Pancreas (tissue), 10 donors: ENCODE measurements around the gene TSPAN4. TPM values are rescaled to one million over a fixed set of nuclear protein-coding genes. Genes with fewer than 3 reads are reported as not detected.

Source experiments
- ATAC-seq, 4 donors: fragments of 200-7000 bp; cut with Tn5 transposase; one replicate each; pipeline versions ENCODE4 v1.8.0 to v1.9.1; 2020; ENCODE audit warnings: mild to moderate bottlenecking in 4 of 4, moderate library complexity in 4 of 4
- DNase-seq, 6 donors: peaks; one replicate each; pipeline ENCODE4 v3.0.0-alpha.2; 2020
- FAIRE-seq: peaks from 2 replicates; lab custom pipeline; 2012; peaks lifted over from hg19 to GRCh38; lab: Jason Lieb, UNC
- H3K27ac ChIP-seq, 4 donors: fragments of 200-600 bp; sonication (generic); 1 replicate in 3 of 4; 2 replicates in 1 of 4; pipeline versions ENCODE4 v1.5.0 to v1.8.0; 2020
- H3K27me3 ChIP-seq, 4 donors: fragments of 200-600 bp; one replicate each; pipeline ENCODE4 v1.8.0; 2021
- H3K36me3 ChIP-seq, 3 donors: fragments of 200-600 bp; sonication (generic) in 1 of 3; one replicate each; pipeline versions ENCODE4 v1.5.0 to v1.8.0; 2020 to 2021
- H3K4me1 ChIP-seq, 3 donors: fragments of 200-600 bp; one replicate each; pipeline ENCODE4 v1.8.0; 2021
- H3K4me3 ChIP-seq, 4 donors: fragments of 200-600 bp; sonication (generic) in 2 of 4; one replicate each; pipeline versions ENCODE4 v1.5.0 to v1.8.0; 2020 to 2021
- H3K9me3 ChIP-seq, 4 donors: fragments of 200-600 bp; one replicate each; pipeline ENCODE4 v1.8.0; 2021
- WGBS, 2 donors: extraction: QIAGEN DNeasy Blood & Tissue Kit; methylation state at CpG; one replicate each; pipeline ENCODE4 v1.1.7; 2013; 5-methylcytosine and 5-hydroxymethylcytosine counted together
- intact Hi-C, 3 donors: fragments of 100-400 bp; cut with DNase I; formaldehyde crosslinking; loops; one replicate each; pipeline versions ENCODE4 v1.11.1 to v1.14.2; 2022
- polyA plus RNA-seq, 2 donors: library from polyadenylated mRNA; stranded (reverse); fragments of 200-250 nt; gene quantifications; one replicate each; pipeline ENCODE4 v1.2.3, GENCODE V29; 2013
- total RNA-seq, 6 donors: library from RNA; stranded (reverse); fragmentation: NEBNext Ultra II Directional in 4 of 6; extraction: Animal tissue kit (Norgen Biotek cat#: 25700) in 4 of 6; gene quantifications; one replicate each; pipeline versions ENCODE4 v1.2.1 to v1.2.4, GENCODE V29; 2021 to 2023
- TF ChIP-seq, protein P1 (sequence below), 4 donors: fragments of 200-600 bp; sonication (generic) in 3 of 4; IDR thresholded peaks; one replicate each; pipeline versions ENCODE4 v1.5.0 to v1.8.0; 2021; ENCODE audit warnings: antibody characterized with exemption in 4 of 4
- donor health status: healthy with polysubstance abuse.
- donor health status: DM: no; HTN: no; CAD: no; lungs with moderate emphysema.
- donor health status: DM: no; HTN: no; CAD: no.
- donor health status: control.
- donor health status: control.
- donor health status: Bipolar disorder and iron deficiency.
- donor health status: DM: yes; HTN: yes; CAD: no.
- donor health status: DM: no; HTN: no; CAD: no.
- donor health status: DM: no; HTN: no; CAD: no.
- donor health status: DM: yes; HTN: yes; CAD: no.

Gene TSPAN4
- total and polyA plus RNA-seq, 8 donors, result 15.3 to 67.2 (median 20.3) TPM

DNA sequence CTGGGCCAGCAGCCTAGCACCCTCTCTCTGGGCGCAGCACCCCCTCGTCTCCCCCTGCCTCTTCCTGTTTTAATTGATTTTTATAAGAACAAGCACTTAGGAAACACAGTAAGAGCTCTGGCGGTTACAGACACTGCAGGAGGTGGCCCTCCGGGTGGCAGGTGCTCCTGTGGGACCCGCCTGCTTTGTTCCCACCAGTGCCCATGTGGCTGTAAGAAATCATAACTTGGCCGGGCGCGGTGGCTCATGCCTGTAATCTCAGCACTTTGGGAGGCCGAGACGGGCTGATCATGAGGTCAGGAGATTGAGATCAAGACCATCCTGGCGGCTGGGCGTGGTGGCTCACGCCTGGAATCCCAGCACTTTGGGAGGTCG lies 18.4 kb downstream of the TSPAN4 start:
- TF ChIP-seq, protein P1, sequence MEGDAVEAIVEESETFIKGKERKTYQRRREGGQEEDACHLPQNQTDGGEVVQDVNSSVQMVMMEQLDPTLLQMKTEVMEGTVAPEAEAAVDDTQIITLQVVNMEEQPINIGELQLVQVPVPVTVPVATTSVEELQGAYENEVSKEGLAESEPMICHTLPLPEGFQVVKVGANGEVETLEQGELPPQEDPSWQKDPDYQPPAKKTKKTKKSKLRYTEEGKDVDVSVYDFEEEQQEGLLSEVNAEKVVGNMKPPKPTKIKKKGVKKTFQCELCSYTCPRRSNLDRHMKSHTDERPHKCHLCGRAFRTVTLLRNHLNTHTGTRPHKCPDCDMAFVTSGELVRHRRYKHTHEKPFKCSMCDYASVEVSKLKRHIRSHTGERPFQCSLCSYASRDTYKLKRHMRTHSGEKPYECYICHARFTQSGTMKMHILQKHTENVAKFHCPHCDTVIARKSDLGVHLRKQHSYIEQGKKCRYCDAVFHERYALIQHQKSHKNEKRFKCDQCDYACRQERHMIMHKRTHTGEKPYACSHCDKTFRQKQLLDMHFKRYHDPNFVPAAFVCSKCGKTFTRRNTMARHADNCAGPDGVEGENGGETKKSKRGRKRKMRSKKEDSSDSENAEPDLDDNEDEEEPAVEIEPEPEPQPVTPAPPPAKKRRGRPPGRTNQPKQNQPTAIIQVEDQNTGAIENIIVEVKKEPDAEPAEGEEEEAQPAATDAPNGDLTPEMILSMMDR (IDR thresholded peaks at IDR 0.05), result no peak
- intact Hi-C loops, result no loop called here
- WGBS, 2 donors, result 73 to 77% methylated on average over 14 of the region's 14 CpGs

DNA sequence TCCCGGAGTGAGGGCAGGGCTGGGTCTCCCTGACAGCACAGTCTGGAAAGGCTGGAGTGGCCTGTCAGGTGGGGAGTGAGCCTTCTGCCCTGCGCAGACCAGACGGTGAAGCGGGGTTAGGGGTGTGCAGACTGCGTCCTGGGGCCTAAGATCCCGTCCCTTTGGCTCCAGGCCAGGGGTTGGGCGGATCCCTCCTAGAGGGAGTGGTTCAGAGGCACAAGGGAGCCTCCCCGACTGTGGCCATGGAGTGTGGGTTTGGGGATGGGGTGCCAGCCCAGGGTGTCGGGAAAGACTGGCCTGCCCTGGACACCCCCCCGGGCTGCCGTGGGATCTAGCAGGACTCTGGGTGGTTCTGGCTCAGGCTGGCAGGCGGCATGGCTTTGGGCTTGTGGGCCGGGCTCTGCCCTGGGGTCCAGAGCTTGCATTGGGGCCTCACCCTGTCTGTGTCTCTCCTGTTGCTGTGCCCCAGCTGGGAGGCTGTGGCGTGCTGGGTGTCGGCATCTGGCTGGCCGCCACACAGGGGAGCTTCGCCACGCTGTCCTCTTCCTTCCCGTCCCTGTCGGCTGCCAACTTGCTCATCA lies 19.5 kb downstream of the TSPAN4 start:
- no peaks in the 10 kb centered on the region for H3K27me3 ChIP-seq
- no peak for FAIRE-seq
- intact Hi-C loops, result no loop called here
- ATAC-seq, result no peak
- WGBS, 2 donors, result 52 to 66% methylated on average over 20 of the region's 20 CpGs
- H3K4me3 ChIP-seq, result no peak overlapping the region
- peaks cover 0 to 4% (median 0%) of the 10 kb centered on the region in 3 donors for H3K4me1 ChIP-seq
- peaks cover 0 to 5% (median 0%) of the 10 kb centered on the region in 3 donors for H3K36me3 ChIP-seq
- DNase-seq, result no peak
- TF ChIP-seq, protein P1 (IDR thresholded peaks at IDR 0.05), result no peak
- no peaks in the 10 kb centered on the region for H3K9me3 ChIP-seq
- no peak overlapping the region for H3K27ac ChIP-seq

More for the DNA sequence above, 18.4 kb downstream of the TSPAN4 start:
- Histone ChIP-seq H3K9me3 (no peaks in the 10 kb centered on the region), H3K27ac (no peak overlapping the region), H3K36me3 (no peaks in the 10 kb centered on the region), H3K27me3 (no peaks in the 10 kb centered on the region), H3K4me1 (peaks cover 0 to 4% (median 0%) of the 10 kb centered on the region in 3 donors), H3K4me3 (no peak overlapping the region)
- FAIRE-seq, result no peak
- ATAC-seq, result no peak
- DNase-seq, result no peak

DNA sequence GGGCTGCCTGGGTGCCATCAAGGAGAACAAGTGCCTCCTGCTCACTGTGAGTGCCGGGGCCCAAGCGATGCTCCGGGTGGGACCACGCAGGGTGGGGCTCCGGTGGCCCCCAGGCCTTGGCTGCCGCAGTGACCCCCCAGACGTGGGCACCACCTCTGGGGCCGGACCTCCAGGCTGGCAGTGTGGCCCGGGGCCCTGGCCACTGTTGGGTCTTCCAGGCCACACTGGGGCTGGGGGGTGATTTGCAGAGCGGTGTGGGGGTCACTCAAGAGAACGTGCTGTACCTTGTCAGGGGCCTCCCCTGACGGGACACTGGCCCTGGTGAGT lies 20.0 kb downstream of the TSPAN4 start:
- DNase-seq (no peak), ATAC-seq (no peak), FAIRE-seq (no peak)
- Histone ChIP-seq H3K36me3 (peaks cover 0 to 5% (median 0%) of the 10 kb centered on the region in 3 donors), H3K27ac (no peak overlapping the region), H3K4me3 (no peak overlapping the region), H3K27me3 (no peaks in the 10 kb centered on the region), H3K4me1 (peaks cover 0 to 4% (median 0%) of the 10 kb centered on the region in 3 donors), H3K9me3 (no peaks in the 10 kb centered on the region)
- intact Hi-C loops, result no loop called here
- TF ChIP-seq, protein P1 (IDR thresholded peaks at IDR 0.05), result no peak
- WGBS, 2 donors, result 79 to 96% methylated on average over 12 of the region's 12 CpGs

DNA sequence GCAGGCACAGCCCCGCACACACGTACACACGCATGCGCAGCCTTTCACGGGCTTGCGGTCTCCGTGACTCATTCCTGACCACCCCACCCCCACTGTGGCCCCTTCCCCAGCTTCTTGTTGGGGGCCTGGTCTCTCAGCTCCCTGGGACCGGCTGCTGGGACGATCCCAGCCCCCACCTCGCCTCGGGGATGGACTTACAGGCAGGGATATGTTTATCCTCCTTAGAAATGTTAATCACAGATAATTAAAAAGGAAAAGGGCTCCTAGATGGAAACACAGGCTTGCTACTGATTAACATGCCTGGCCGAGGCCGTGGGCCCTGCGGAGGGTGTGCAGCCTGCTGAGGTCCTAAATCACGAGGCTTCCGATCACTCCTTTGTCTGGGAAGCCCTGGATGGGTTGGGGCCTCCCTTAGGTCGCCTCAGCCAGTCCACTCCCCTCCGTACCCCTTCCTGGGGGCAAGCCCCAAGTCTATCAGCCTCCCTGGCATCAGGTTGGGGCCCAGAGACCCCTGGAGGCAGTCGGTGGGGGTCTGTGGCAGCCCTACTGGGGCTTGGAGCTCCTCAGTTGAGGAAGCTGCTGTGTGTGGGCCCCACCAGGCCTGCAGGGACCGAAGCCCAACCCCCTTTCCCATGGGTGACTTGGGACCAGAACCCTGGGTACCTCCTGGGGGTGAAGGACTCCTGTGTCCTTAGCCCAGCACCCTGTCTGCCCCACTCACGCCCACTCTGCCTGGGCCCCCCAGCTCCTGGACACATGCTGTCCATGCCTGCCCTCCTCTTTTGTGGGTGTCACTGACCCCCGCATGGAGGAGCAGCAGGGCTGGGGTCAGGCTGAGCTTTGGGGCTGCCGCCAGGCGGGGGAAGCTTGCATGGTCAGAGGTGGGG lies 20.6 kb downstream of the TSPAN4 start:
- intact Hi-C loops, result no loop called here
- TF ChIP-seq, protein P1 (IDR thresholded peaks at IDR 0.05), result no peak
- Histone ChIP-seq H3K27me3 (no peaks in the 10 kb centered on the region), H3K27ac (no peak overlapping the region), H3K4me1 (peaks cover 0 to 4% (median 0%) of the 10 kb centered on the region in 3 donors), H3K36me3 (peaks cover 0 to 5% (median 0%) of the 10 kb centered on the region in 3 donors), H3K4me3 (no peak overlapping the region), H3K9me3 (no peaks in the 10 kb centered on the region)
- DNase-seq (no peak), ATAC-seq (no peak), FAIRE-seq (no peak)
- 78 to 86% methylated on average over 24 of the region's 24 CpGs for WGBS, 2 donors
